ENCODE measurements around the gene ACTRT2.

- TF ChIP-seq EZH2phosphoT487 (IDR thresholded peaks at IDR 0.05; ENCODE audit: unreplicated experiment): no peak
- TF ChIP-seq CTCF (conservative IDR thresholded peaks at IDR 0.05; ENCODE audit: low read depth in 2 of 2): no peak
- TF ChIP-seq CREB1 (CRISPR knock-in tag; IDR thresholded peaks at IDR 0.05; ENCODE audit: low read depth): no peak
- no peak for TF ChIP-seq JUNB (IDR thresholded peaks at IDR 0.05; ENCODE audit: unreplicated experiment)
- no peak for TF ChIP-seq STAT1 (IDR thresholded peaks at IDR 0.05; ENCODE audit: unreplicated experiment)
These were observed 16.2 kb downstream of the ACTRT2 start for GRCh38 chr1:3037281-3038040.

Data from GM23338 (cell line).